NCI-H1092 (cell line): Measurements from ENCODE around the gene TOGARAM2.

ENCODE experiments used
- DNase-seq: peaks from one replicate; lab custom pipeline; 2025; lab: John Stamatoyannopoulos, UW

The TOGARAM2 gene

DNA sequence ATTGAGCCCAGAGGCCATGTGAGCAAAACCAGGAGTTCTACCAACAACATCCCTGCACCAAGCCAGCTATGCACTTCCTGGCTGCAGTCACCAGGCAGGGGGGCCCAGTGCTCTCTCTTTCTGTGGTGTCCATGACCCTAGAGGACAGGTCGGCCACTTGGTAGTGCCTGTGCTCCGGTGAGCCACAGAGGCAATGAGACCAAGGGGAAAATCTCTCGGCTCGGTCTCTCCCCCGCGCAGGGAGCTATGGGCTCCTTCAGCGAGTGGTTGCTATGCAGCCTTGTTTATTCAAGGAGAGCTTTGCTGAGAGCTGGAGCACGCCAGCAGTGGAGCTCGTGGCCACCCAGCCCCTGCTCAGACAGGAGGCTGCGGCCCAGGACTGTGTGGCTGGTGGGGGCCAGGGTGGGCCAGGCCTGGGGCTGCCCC, at the start of gene TOGARAM2:
Gene TOGARAM2 (plus strand): TSS at position 283 of the 426 bp plus-strand sequence. CDS start 13,537 bp downstream, outside the sequence.
- peak; percentile 53 for DNase-seq

DNA sequence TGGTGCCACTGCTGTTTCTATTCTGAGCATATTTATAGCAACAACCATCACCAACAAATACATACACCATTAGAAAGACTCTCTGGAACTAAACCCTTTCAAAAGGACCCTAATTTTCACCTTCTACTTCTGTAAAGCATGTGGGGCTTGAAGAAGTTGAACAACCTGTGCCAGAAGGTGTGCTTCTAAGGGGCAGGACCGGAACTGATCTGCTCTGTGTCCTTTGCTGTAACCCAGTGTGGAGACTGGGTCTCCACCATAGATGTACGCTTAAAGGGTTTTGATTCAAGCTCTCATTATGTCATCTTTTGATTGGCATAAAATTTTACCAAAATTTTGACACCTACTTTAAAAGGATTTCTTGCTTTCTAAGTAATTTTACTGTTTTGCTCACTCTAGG, 46.3 kb upstream of the TOGARAM2 start:
- no peak for DNase-seq

DNA sequence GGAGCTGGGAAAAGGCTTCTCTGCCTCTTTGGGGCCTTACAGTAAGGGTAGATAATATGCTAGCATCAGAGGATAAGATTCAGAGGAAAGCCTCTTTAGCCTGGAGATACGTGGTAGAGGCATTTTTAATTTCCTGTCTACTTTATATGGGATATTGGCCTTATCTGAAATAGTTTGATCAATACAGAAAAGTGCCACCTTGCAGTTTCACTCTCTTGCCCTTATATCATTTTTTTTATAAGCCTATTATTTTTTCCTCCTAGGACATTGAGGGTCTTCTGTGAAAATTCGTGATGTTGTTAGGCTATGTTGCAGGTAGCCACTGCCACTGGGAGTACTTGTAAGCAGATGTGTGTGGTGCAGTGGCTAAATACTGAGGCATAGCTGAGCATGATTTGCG, 40.1 kb upstream of the TOGARAM2 start:
- no peak for DNase-seq

- no peak for DNase-seq
Observed at GRCh38 chr2:28944535-28945248, 36.4 kb upstream of the TOGARAM2 start.

DNA sequence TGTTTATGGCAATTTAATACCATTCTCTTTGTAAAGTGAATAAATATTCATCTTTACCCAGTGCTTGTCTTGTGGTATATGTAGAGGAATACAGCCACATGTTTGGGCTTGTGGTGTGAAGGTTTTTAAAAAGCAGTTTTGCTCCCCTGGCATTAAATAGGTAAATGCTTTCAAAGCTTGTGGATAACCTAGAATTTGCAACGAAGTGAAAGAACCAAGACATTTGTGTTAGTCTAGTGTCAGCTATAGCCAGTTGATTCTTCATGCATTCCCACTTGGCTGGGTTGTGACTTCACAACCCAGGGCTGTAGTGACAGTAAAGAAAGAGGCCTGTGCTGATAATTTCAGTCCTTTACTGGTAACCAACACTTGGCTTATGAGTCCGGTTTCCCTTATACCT, 32.9 kb upstream of the TOGARAM2 start:
- no peak for DNase-seq

DNA sequence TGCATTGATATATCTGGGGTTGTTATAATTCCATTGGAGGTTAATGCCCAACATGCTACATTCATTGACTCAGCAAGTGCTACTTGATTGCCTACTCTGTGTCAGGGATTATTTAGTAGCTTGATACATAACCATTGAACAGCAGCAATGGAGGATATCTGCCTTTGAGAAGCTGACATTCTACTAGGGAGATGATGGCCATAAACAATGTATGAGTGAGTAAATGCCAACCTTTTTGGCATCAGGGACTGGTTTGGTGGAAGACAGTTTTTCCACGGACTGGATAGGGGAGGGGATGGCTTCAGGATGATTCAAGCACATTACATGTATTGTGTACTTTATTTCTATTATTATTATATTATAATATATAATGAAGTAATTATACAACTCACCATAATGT, 31.9 kb upstream of the TOGARAM2 start:
- DNase-seq, result no peak

- no peak for DNase-seq
Observed at GRCh38 chr2:28949617-28950305, 31.3 kb upstream of the TOGARAM2 start.

GRCh38 chr2:28950941-28951630, 30.0 kb upstream of the TOGARAM2 start:
- no peak for DNase-seq

DNA sequence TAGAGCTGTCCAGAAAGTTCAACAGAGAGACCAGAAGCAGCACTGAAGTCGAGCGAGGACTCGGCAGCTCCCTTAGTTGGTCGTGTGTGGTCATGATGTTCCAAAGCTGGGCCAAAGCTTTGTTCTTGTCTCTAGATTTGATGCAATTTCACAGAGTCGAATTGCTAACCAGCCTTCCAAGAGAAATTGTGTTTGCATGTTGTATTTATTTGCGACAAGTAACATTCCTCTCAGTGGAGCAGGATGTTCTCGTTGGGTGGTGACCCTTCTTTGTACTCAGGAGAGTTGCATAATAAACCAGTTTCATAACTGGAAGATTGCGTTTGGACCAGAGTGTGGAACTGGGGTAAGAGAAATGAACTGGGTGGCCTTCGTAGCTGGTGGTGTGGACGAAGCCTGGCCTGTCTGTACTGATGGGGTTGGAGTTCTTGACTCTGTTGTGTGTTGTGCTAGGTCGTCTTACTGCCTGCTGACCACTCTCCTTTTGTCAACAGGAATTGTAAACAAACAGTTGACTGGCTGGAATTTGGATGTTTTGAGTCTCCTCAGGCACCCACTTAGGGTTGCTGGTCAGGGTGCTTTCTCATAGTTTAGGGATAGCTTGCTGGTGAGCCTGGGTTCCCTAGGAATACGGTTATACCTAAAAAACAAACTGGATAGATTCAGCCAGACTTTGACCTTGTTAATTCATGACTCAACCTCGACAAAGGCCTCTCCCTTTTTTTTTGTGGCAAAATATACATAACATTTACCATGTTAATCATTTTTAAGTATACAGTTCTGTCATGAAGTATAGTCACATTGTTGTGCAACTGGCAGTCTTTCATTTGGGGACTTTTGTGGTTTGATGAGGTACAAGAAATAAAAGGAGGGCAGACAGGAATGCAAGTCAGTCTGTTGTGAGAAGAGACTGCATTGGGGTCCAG, 28.9 kb upstream of the TOGARAM2 start:
- no peak for DNase-seq

GRCh38 chr2:28952836-28953211, 28.3 kb upstream of the TOGARAM2 start:
- no peak for DNase-seq

DNA sequence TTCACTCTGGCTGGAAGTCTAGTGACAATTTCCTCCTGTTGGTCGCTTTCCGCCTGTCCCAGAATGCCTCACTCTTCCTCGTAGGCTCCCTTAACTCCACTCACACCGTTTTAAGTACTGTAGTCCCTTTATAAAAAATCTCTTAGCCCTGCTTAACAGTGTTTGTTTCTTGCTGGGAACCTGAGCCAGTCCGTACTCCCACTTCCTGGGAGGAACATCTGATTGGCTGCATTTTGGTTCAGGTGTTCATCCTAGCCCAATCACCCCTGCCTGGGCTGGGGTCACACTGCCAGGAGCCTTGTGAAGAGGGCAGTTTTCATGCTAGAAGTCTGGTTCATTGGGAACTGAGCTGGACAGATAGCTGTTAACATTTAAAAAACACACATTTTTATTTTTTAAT, 25.6 kb upstream of the TOGARAM2 start:
- no peak for DNase-seq

GRCh38 chr2:28956415-28956826, 24.7 kb upstream of the TOGARAM2 start:
- no peak for DNase-seq

DNA sequence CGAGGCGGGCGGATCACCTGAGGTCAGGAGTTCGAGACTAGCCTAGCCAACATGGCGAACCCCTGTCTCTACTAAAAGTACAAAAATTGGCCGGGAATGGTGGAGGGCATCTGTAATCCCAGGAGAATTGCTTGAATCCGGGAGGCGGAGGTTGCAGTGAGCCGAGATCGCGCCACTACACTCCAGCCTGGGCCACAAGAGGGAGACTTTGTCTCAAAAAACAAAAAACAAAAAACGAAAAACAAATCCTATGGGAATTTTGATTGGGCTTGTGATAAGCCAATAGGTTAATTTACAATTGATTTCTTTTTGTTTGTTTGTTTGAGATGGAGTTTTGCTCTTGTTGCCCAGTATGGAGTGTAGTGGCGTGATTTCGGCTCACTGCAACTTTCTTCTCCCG, 24.2 kb upstream of the TOGARAM2 start:
- DNase-seq, result no peak

GRCh38 chr2:28958689-28959088, 22.4 kb upstream of the TOGARAM2 start:
- DNase-seq, result peak; percentile 52

DNA sequence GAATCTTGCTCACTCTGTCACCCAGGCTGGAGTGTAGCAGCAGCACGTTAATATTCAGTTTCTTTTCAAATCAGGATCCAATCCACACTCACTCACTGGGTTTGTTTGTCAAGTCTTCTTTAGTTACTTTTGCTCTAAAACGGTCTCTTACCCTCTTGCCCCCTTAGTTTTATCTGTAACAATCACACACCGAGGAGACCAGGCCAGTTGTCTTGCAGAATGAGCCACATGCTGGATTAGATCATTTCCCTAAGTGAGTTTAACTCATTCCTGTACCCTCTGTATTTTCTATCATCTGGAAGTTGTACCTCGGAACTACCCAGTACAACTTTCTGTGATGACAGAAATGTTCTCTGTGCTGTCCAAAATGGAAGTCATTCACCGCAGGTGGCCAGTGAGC, 20.7 kb upstream of the TOGARAM2 start:
- no peak for DNase-seq

DNA sequence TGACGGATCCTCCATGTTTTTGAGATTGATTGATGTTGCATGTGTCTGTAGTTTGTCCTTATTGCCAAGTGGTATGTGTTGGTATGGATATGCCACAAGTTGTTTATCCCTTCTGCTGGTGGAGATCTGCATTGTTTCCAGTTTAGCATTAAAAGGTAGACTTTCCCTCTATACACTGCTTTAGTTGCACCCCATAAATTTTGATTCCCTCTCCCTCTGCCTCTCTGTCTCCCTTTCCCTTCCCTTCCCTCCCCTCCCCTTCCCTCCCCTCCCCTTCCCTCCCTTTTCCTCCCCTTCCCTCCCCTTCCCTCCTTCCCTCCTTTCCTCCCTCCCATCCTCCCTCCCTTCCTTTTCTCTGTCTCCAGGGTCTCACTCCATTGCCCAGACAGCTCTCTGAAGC, 18.6 kb upstream of the TOGARAM2 start:
- no peak for DNase-seq

DNA sequence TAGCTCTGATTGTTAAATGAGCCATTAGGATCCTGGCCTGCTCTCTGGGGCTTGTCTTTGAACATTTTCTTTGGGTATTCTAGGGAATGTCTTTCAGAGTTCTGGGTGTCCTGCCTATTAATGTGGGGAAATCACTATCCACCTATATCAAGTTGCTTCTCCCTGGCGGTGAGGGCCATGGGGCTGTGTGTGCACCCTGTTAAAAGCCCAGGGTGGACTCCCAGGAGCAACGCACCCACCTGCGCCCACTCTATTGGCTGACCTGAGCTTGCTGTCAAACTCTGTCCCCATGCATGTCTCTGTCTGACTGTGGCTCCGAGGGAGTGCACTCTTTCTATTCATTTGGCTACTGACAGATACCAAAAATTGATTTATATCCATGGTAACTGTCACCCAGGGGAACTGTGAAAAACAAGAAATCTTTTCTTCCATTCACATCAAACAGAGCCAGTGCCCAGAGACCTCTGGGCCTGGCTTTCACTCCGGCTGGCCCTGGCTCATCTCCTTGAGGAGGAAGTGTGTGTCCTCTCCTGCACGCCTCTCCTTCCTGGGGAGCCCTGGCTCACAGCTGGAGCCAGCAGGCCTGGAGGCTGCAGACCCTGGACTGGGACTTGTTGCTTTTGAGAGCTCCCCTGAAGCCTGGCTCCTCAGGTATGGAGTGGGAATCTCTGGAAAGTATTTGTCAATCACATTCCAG, 10.5 kb upstream of the TOGARAM2 start:
- no peak for DNase-seq

DNA sequence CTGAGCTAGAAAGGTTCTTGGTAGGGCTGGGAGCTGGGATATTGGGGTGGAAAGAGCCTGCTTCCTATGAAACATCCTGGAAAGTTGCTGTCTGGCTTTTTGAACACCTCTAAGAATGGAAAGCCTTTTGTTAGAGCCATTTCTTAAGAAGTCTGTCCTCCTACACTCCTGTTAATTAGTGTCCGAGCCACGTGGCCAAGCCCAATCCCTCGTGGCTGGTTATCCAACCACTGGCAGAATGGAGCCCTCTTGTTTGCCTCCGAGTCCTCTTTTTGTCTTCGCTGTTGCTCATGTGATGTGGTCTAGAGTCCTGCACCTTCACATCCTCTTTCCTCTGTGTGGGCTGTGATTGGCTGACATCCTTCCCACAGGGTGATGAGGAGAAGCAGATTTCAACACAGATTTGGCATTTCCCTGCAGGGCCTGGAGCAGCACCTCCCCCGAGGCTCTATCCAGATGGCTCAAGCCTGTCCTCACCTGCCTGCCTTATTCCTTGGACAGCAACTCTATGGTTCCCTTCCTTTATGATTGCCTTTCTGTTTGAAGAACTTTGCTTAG, 8.2 kb upstream of the TOGARAM2 start:
- no peak for DNase-seq

GRCh38 chr2:28974252-28974651, 6.8 kb upstream of the TOGARAM2 start:
- DNase-seq, result no peak

DNA sequence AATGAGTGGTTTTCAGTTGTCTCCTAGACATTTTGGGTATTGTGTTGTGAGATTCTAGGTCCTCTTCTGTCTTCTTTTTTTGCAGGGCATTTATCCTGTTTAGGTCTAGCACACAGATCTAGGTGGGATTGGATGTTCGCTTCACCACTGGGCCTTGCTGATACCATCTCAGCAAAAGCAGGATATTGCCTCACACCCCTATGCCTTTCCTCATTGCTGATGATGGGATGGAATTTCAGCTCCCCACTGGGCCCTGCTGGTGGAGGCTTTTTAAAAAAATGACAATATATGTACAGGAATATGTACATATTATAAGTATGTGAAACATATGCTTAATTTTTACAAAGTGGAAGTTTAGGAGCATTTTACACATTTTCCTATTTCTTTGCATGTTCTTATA, 5.4 kb upstream of the TOGARAM2 start:
- DNase-seq, result no peak

DNA sequence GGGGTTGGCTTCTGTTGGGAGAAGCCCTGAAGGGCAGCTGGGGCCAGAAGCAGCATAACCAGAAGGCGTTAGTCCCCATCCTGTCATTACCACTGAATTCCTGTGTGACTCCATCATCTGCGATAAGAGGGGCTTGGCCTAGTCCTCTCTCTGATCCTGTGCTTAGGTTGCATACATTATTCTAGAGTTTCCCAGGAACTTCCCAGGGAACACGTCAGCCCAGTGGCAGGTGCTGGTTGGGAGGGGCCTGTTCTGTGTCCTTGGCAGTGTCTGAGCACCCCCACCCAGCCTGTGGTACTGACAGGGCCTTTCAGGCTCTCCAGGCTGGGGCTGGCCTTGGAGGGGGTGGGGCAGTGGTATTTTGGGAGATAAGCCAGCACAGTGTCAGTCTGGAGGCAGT, 4.5 kb upstream of the TOGARAM2 start:
- DNase-seq, result no peak
